ENCODE results near the gene PATZ1. TPM values are rescaled to one million over a fixed set of nuclear protein-coding genes. Genes with fewer than 3 reads are reported as not detected.
A peak's percentile ranks its signal among the peaks of the same experiment; 100 is the strongest.

The PATZ1 gene
- total and polyA plus RNA-seq, 2 of the 8 experiments (the other 6 are each of a cell fraction or from before 2014, with no cell fraction given): 62.1 to 70.9 TPM

GRCh38 chr22:31348766-31349165 is 2.6 kb upstream of the PATZ1 start:
- no peak overlapping the region for H3K14ac ChIP-seq (ENCODE audit: insufficient read length)
- no peaks in the 10 kb centered on the region for H3K27me3 ChIP-seq (replicated peaks in 1 of 4; ENCODE audit: control insufficient read depth in 3 of 4, extremely low read depth in 1 of 4, insufficient read depth in 3 of 4, low read length in 3 of 4)
- TF ChIP-seq KDM4A (IDR thresholded peaks at IDR 0.05; ENCODE audit: low read depth, low read length, severe bottlenecking): no peak
- peak in 1 of 2 experiments; percentile 51; a peak in 1 of 3 replicates for TF ChIP-seq POLR2A (IDR thresholded peaks at IDR 0.05; ENCODE audit: control extremely low read depth in 1 of 2, low read depth in 2 of 2, low read length in 2 of 2)
- H3K4ac ChIP-seq (replicated peaks; ENCODE audit: insufficient read length, low read depth, low read length): no peak overlapping the region
- H3K23me2 ChIP-seq (ENCODE audit: low read depth, low read length): peaks cover 24% of the 10 kb centered on the region
- H3K23ac ChIP-seq (ENCODE audit: insufficient read length): no peak overlapping the region
- peaks cover 5% of the 10 kb centered on the region for H3K79me1 ChIP-seq (ENCODE audit: low read depth, low read length)
- FAIRE-seq (no peak), DNase-seq (ENCODE audit: low read depth in 1 of 2, low spot score in 2 of 2) (no peak)
- no peak overlapping the region for H4K8ac ChIP-seq (ENCODE audit: extremely low read depth, insufficient read depth, low read length)
- no peak overlapping the region for H2BK12ac ChIP-seq (ENCODE audit: low read depth, low read length)
- H2BK120ac ChIP-seq (replicated peaks; ENCODE audit: low read depth, low read length): peak overlapping the region; percentile 47
- H2BK5ac ChIP-seq (ENCODE audit: low read depth, low read length): no peak overlapping the region
- CTCF ChIA-PET (ENCODE audit: partially characterized antibody): no interaction called here
- H3K9ac ChIP-seq (replicated peaks in 1 of 4; ENCODE audit: extremely low read depth in 1 of 4, low read depth in 3 of 4, low read length in 3 of 4): no peak overlapping the region
- H2AK5ac ChIP-seq (ENCODE audit: low read depth, low read length): peak overlapping the region; percentile 33; the same call in 1 of the 2 replicates
- H3K56ac ChIP-seq (replicated peaks; ENCODE audit: insufficient read length, low read depth, low read length): no peak overlapping the region
- no peak overlapping the region for H2BK15ac ChIP-seq (ENCODE audit: low read length)
- no peak overlapping the region for H4K5ac ChIP-seq (ENCODE audit: insufficient read length, low read depth, low read length)
- no peaks in the 10 kb centered on the region for H3K9me3 ChIP-seq (ENCODE audit: insufficient read depth in 2 of 2, low read depth in 1 of 2, low read length in 1 of 2)
- H3K79me2 ChIP-seq (ENCODE audit: control insufficient read depth in 1 of 2, insufficient read depth in 2 of 2, low read length in 2 of 2): peaks cover 0 to 16% of the 10 kb centered on the region in 2 experiments; a peak in 2 of 4 replicates
- no peak overlapping the region for H3K4me3 ChIP-seq (ENCODE audit: extremely low read depth in 1 of 4, insufficient read depth in 2 of 4, low read depth in 3 of 4, low read length in 4 of 4)
- H4K20me1 ChIP-seq (replicated peaks in 1 of 2; ENCODE audit: control insufficient read depth in 1 of 2, insufficient read depth in 2 of 2, low read length in 2 of 2): peaks cover 0 to 2% of the 10 kb centered on the region in 2 experiments
- H3K4me1 ChIP-seq (replicated peaks in 1 of 4; ENCODE audit: control insufficient read depth in 3 of 4, insufficient read depth in 4 of 4, low read length in 3 of 4): peaks cover 0 to 17% (median 14%) of the 10 kb centered on the region in 4 experiments; a peak in 6 of 7 replicates
- no peak overlapping the region for H3K27ac ChIP-seq (ENCODE audit: low read depth, low read length)
- no peak overlapping the region for H2BK20ac ChIP-seq (ENCODE audit: low read length)
- no peak overlapping the region for H3K4me2 ChIP-seq (ENCODE audit: insufficient read depth in 1 of 2, low read depth in 2 of 2, low read length in 2 of 2)
- peaks cover 0 to 13% (median 0%) of the 10 kb centered on the region in 4 experiments; a peak in 1 of 8 replicates for H3K36me3 ChIP-seq (ENCODE audit: control insufficient read depth in 2 of 4, insufficient read depth in 4 of 4, low read length in 3 of 4)
- no peak overlapping the region for H4K91ac ChIP-seq (replicated peaks; ENCODE audit: insufficient read length, low read length)
- H2AFZ ChIP-seq (ENCODE audit: low read length): no peak overlapping the region
- POLR2A ChIA-PET (ENCODE audit: partially characterized antibody): interaction anchor here (0.6 to 4.0 kb wide), 2 partner anchors 9 to 1158 kb away, joined by 3 to 37 read pairs; no protein-coding TSS in a partner anchor
- WGBS, 2 experiments (ENCODE audit: extremely low coverage in 1 of 2, insufficient coverage in 1 of 2, insufficient read length in 1 of 2, insufficient replicate concordance in 2 of 2, low coverage in 1 of 2, low lambda C conversion rate in 2 of 2, missing lambda C conversion rate in 1 of 2): 94% methylated on average over 6 of the region's 6 CpGs; no CpG with 5 or more reads in 1 of the 2 experiments
- no peak overlapping the region for H3K18ac ChIP-seq (ENCODE audit: extremely low read depth, low read length)
